Effector memory CD8-positive, alpha-beta T cell (primary cell): ENCODE measurements around the gene MDFI.

Source experiments
- ATAC-seq: fragments of 150-1000 bp; cut with Tn5 transposase; replicated peaks from 2 replicates; pipeline ENCODE4 v1.10.0; 2021; ENCODE audit warnings: mild to moderate bottlenecking, moderate library complexity
- DNase-seq, 3 experiments: peaks; one replicate each; pipeline ENCODE4 v3.0.0; 2021
- H3K27ac Mint-ChIP-seq, 2 donors: one replicate each; pipeline ENCODE4 v1.8.0; 2022; ENCODE audit warnings: mild to moderate bottlenecking in 2 of 2, mixed read lengths in 2 of 2, moderate library complexity in 2 of 2
- H3K27me3 Mint-ChIP-seq, 2 donors: one replicate each; pipeline ENCODE4 v1.8.0; 2022; ENCODE audit warnings: mixed read lengths in 2 of 2
- H3K36me3 Mint-ChIP-seq: one replicate; pipeline ENCODE4 v1.8.0; 2022; ENCODE audit warnings: mild to moderate bottlenecking, moderate library complexity, mixed read lengths; ENCODE audit not compliant: insufficient read depth
- H3K4me1 Mint-ChIP-seq, 2 donors: one replicate each; pipeline ENCODE4 v1.8.0; 2022; ENCODE audit warnings: low read depth in 2 of 2, mixed read lengths in 2 of 2
- H3K4me3 Mint-ChIP-seq, 2 donors: one replicate each; pipeline ENCODE4 v1.8.0; 2022; ENCODE audit warnings: mild to moderate bottlenecking in 2 of 2, mixed read lengths in 2 of 2, moderate library complexity in 2 of 2
- H3K9me3 Mint-ChIP-seq, 2 donors: one replicate each; pipeline ENCODE4 v1.8.0; 2022; ENCODE audit warnings: mixed read lengths in 2 of 2

MDFI gene

GRCh38 chr6:41663568-41663967, 25.3 kb downstream of the MDFI start:
- no peak for ATAC-seq
- Mint-ChIP-seq H3K4me3 (no peak overlapping the region), H3K36me3 (no peaks in the 10 kb centered on the region), H3K27me3 (peaks cover 36 to 62% of the 10 kb centered on the region in 2 donors), H3K4me1 (no peaks in the 10 kb centered on the region), H3K9me3 (no peaks in the 10 kb centered on the region), H3K27ac (no peak overlapping the region)
- no peak for DNase-seq

GRCh38 chr6:41664271-41664670, 26.0 kb downstream of the MDFI start:
- DNase-seq = no peak
- no peak overlapping the region for H3K4me3 Mint-ChIP-seq
- no peak for ATAC-seq
- no peaks in the 10 kb centered on the region for H3K36me3 Mint-ChIP-seq
- H3K27ac Mint-ChIP-seq = no peak overlapping the region
- peaks cover 29 to 55% of the 10 kb centered on the region in 2 donors for H3K27me3 Mint-ChIP-seq
- H3K4me1 Mint-ChIP-seq = no peaks in the 10 kb centered on the region
- H3K9me3 Mint-ChIP-seq = no peaks in the 10 kb centered on the region

GRCh38 chr6:41667195-41667594, 28.9 kb downstream of the MDFI start:
- H3K4me3 Mint-ChIP-seq = no peak overlapping the region
- no peaks in the 10 kb centered on the region for H3K36me3 Mint-ChIP-seq
- peaks cover 37 to 53% of the 10 kb centered on the region in 2 donors for H3K27me3 Mint-ChIP-seq
- ATAC-seq (no peak), DNase-seq (no peak)
- H3K4me1 Mint-ChIP-seq = no peaks in the 10 kb centered on the region
- H3K27ac Mint-ChIP-seq = no peak overlapping the region
- H3K9me3 Mint-ChIP-seq = no peaks in the 10 kb centered on the region

- Mint-ChIP-seq H3K4me3 (no peak overlapping the region), H3K4me1 (no peaks in the 10 kb centered on the region), H3K27me3 (peaks cover 34 to 53% of the 10 kb centered on the region in 2 donors), H3K9me3 (no peaks in the 10 kb centered on the region), H3K27ac (no peak overlapping the region), H3K36me3 (no peaks in the 10 kb centered on the region)
- DNase-seq (no peak), ATAC-seq (no peak)
Observed at GRCh38 chr6:41668968-41669367, 30.7 kb downstream of the MDFI start.

- H3K27ac Mint-ChIP-seq = peak overlapping the region in 1 of 2 donors; percentile 22
- H3K4me1 Mint-ChIP-seq = no peaks in the 10 kb centered on the region
- H3K27me3 Mint-ChIP-seq = peaks cover 40 to 62% of the 10 kb centered on the region in 2 donors
- H3K9me3 Mint-ChIP-seq = no peaks in the 10 kb centered on the region
- no peaks in the 10 kb centered on the region for H3K36me3 Mint-ChIP-seq
- no peak for ATAC-seq
- H3K4me3 Mint-ChIP-seq = no peak overlapping the region
- no peak for DNase-seq
Observed at GRCh38 chr6:41670703-41671360, 32.6 kb downstream of the MDFI start.

- peaks cover 46 to 68% of the 10 kb centered on the region in 2 donors for H3K27me3 Mint-ChIP-seq
- no peaks in the 10 kb centered on the region for H3K36me3 Mint-ChIP-seq
- no peak for DNase-seq
Observed at GRCh38 chr6:41671376-41671775, 33.1 kb downstream of the MDFI start.

GRCh38 chr6:41672016-41672415, 33.7 kb downstream of the MDFI start:
- DNase-seq (no peak), ATAC-seq (no peak)
- Mint-ChIP-seq H3K9me3 (no peaks in the 10 kb centered on the region), H3K4me1 (peaks cover 0 to under 1% of the 10 kb centered on the region in 2 donors), H3K36me3 (no peaks in the 10 kb centered on the region), H3K27me3 (peaks cover 48 to 74% of the 10 kb centered on the region in 2 donors), H3K4me3 (no peak overlapping the region), H3K27ac (no peak overlapping the region)

More at GRCh38 chr6:41671376-41671775, 33.1 kb downstream of the MDFI start:
- Mint-ChIP-seq H3K27ac (no peak overlapping the region), H3K4me1 (no peaks in the 10 kb centered on the region), H3K9me3 (no peaks in the 10 kb centered on the region), H3K4me3 (no peak overlapping the region)
- ATAC-seq = no peak

GRCh38 chr6:41672816-41673703, 34.8 kb downstream of the MDFI start:
- Mint-ChIP-seq H3K4me1 (peaks cover 0 to 2% of the 10 kb centered on the region in 2 donors), H3K9me3 (no peaks in the 10 kb centered on the region), H3K27ac (no peak overlapping the region), H3K4me3 (no peak overlapping the region), H3K27me3 (peaks cover 48 to 82% of the 10 kb centered on the region in 2 donors), H3K36me3 (no peaks in the 10 kb centered on the region)
- no peak for DNase-seq
- ATAC-seq = no peak

GRCh38 chr6:41673704-41674000, 35.4 kb downstream of the MDFI start:
- Mint-ChIP-seq H3K9me3 (no peaks in the 10 kb centered on the region), H3K27me3 (peaks cover 48 to 86% of the 10 kb centered on the region in 2 donors), H3K27ac (no peak overlapping the region), H3K4me3 (no peak overlapping the region), H3K4me1 (peaks cover 0 to 2% of the 10 kb centered on the region in 2 donors), H3K36me3 (no peaks in the 10 kb centered on the region)
- DNase-seq = no peak
- no peak for ATAC-seq

GRCh38 chr6:41674231-41675000, 36.1 kb downstream of the MDFI start:
- ATAC-seq = no peak
- no peaks in the 10 kb centered on the region for H3K36me3 Mint-ChIP-seq
- H3K27me3 Mint-ChIP-seq = peaks cover 48 to 92% of the 10 kb centered on the region in 2 donors
- no peak overlapping the region for H3K27ac Mint-ChIP-seq
- H3K4me3 Mint-ChIP-seq = no peak overlapping the region
- peaks cover 0 to 2% of the 10 kb centered on the region in 2 donors for H3K4me1 Mint-ChIP-seq
- H3K9me3 Mint-ChIP-seq = no peaks in the 10 kb centered on the region
- no peak for DNase-seq

- no peaks in the 10 kb centered on the region for H3K9me3 Mint-ChIP-seq
- no peak for ATAC-seq
- H3K4me3 Mint-ChIP-seq = no peak overlapping the region
- H3K36me3 Mint-ChIP-seq = no peaks in the 10 kb centered on the region
- H3K27ac Mint-ChIP-seq = no peak overlapping the region
- peaks cover 41 to 85% of the 10 kb centered on the region in 2 donors for H3K27me3 Mint-ChIP-seq
- peaks cover 0 to 2% of the 10 kb centered on the region in 2 donors for H3K4me1 Mint-ChIP-seq
- DNase-seq = no peak
Observed at GRCh38 chr6:41675176-41675775, 37.0 kb downstream of the MDFI start.

- ATAC-seq (no peak), DNase-seq (no peak)
- no peak overlapping the region for H3K27ac Mint-ChIP-seq
- no peaks in the 10 kb centered on the region for H3K9me3 Mint-ChIP-seq
- H3K27me3 Mint-ChIP-seq = peaks cover 34 to 85% of the 10 kb centered on the region in 2 donors
- no peak overlapping the region for H3K4me3 Mint-ChIP-seq
- H3K4me1 Mint-ChIP-seq = peaks cover 0 to 2% of the 10 kb centered on the region in 2 donors
- H3K36me3 Mint-ChIP-seq = no peaks in the 10 kb centered on the region
Observed at GRCh38 chr6:41675992-41676391, 37.7 kb downstream of the MDFI start.

GRCh38 chr6:41676431-41676830, 38.2 kb downstream of the MDFI start:
- no peak overlapping the region for H3K27ac Mint-ChIP-seq
- ATAC-seq (no peak), DNase-seq (no peak)
- H3K4me3 Mint-ChIP-seq = no peak overlapping the region
- H3K36me3 Mint-ChIP-seq = no peaks in the 10 kb centered on the region
- H3K9me3 Mint-ChIP-seq = no peaks in the 10 kb centered on the region
- H3K27me3 Mint-ChIP-seq = peaks cover 29 to 83% of the 10 kb centered on the region in 2 donors
- peaks cover 0 to 2% of the 10 kb centered on the region in 2 donors for H3K4me1 Mint-ChIP-seq
